ENCODE measurements around the gene ACP4. TPM values are rescaled to one million over a fixed set of nuclear protein-coding genes. Genes with fewer than 3 reads are reported as not detected.

The ACP4 gene
- total RNA-seq, 2 donors from 2014 or later, result not detected

DNA sequence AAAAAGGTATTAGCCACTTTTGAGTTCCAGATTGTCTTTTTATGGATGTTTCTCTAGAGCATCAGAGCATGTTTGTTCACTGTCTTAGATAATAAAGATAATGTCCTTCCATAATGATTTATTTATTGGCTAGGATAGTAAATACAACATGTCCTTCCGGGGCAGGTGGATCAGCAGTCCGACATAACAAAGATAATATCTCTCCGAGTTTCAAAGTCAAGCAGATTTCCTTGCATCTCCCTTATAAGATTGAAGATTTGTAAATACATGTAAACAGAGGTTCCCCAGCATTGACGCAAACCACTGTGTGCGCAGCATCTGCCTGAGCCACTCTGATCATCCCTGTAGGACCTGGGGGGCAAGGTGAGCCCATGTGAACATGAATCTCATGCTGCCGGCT lies 51.9 kb downstream of the ACP4 start:
- no peaks in the 10 kb centered on the region for H3K27me3 ChIP-seq
- no peak overlapping the region for H3K27ac ChIP-seq
- WGBS, 2 donors, result 57 to 61% methylated on average over 6 of the region's 6 CpGs

DNA sequence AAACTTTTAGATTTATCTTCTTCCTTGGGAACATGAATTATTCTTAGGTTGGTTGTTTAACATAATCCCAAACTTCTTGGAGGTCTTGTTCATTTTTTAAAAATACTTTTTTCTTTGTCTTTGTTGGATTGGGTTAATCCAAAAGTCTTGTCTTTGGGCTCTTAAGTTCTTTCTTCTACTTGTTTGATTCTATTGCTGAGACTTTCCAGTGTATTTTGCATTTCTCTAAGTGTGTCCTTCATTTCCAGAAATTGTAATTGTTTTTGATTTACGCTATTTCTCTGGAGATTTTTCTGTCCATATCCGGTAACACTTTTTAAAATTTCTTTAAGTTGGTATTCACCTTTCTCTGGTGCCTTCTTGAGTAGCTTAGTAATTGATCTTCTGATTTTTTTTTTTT lies 53.0 kb downstream of the ACP4 start:
- no peaks in the 10 kb centered on the region for H3K36me3 ChIP-seq (replicated peaks in 1 of 2; ENCODE audit: insufficient read depth in 1 of 2, low read depth in 2 of 2)
- intact Hi-C loops (cut with DNase I), result no loop called here
- ATAC-seq, result no peak
- H3K27me3 ChIP-seq, result no peaks in the 10 kb centered on the region
- DNase-seq, result no peak
- no peak overlapping the region for H3K4me3 ChIP-seq
- no peaks in the 10 kb centered on the region for H3K4me1 ChIP-seq
- no peak overlapping the region for H3K27ac ChIP-seq
- TF ChIP-seq CTCF (IDR thresholded peaks at IDR 0.05) (no peak), POLR2A (IDR thresholded peaks at IDR 0.05) (no peak)
- peaks cover 0 to 10% (median 0%) of the 10 kb centered on the region in 3 donors for H3K9me3 ChIP-seq
- WGBS, 2 donors, result 89 to 90% methylated on average over 2 of the region's 2 CpGs

More for the DNA sequence above, 51.9 kb downstream of the ACP4 start:
- no peak for ATAC-seq
- H3K36me3 ChIP-seq (replicated peaks in 1 of 2; ENCODE audit: insufficient read depth in 1 of 2, low read depth in 2 of 2), result no peaks in the 10 kb centered on the region
- intact Hi-C loops (cut with DNase I), result no loop called here
- no peaks in the 10 kb centered on the region for H3K4me1 ChIP-seq
- TF ChIP-seq CTCF (IDR thresholded peaks at IDR 0.05) (no peak), POLR2A (IDR thresholded peaks at IDR 0.05) (no peak)
- peaks cover 0 to 10% (median 0%) of the 10 kb centered on the region in 3 donors for H3K9me3 ChIP-seq
- H3K4me3 ChIP-seq, result no peak overlapping the region
- no peak for DNase-seq

GRCh38 chr19:50843701-50844221 lies 53.5 kb downstream of the ACP4 start:
- Histone ChIP-seq H3K9me3 (peaks cover 0 to 10% (median 0%) of the 10 kb centered on the region in 3 donors), H3K4me1 (no peaks in the 10 kb centered on the region), H3K27me3 (no peaks in the 10 kb centered on the region), H3K27ac (no peak overlapping the region), H3K4me3 (no peak overlapping the region), H3K36me3 (replicated peaks in 1 of 2; ENCODE audit: insufficient read depth in 1 of 2, low read depth in 2 of 2) (no peaks in the 10 kb centered on the region)
- no peak for ATAC-seq
- DNase-seq, result no peak
- intact Hi-C loops (cut with DNase I), result no loop called here
- 63 to 67% methylated on average over 6 to 7 of the region's 7 CpGs for WGBS, 2 donors
- TF ChIP-seq CTCF (IDR thresholded peaks at IDR 0.05), result no peak
- no peak for TF ChIP-seq POLR2A (IDR thresholded peaks at IDR 0.05)

DNA sequence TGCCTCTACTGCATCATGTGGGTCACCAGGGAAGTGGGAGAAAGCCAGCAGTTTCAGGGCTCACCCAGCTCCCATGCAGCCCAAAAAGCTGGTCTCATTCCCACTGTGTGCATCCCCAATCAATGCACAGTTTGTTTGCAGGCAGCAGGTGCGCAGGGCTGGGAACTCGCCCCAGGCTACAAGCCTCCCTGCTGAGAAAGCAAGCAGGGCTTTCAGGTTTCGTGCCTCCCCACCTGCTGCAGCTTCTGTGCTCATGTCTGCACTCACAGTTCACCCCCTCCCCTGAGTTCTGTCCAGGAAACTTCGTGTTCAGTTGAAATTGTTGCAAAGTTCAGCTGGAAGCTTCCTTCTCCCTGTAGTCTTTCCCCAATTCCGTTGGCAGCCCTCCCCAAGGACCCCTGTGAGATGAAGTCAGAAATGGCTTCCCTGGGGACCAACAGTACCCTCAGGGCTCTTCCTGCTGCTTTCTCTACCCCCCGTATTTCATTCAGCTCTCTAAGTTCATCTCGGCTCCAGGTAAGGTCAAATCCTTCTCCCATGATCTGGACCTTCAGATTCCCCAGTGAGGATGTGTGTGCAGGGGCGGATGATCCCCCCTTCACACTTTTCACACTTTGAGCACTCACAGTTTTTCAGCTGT lies 54.2 kb downstream of the ACP4 start:
- ATAC-seq (no peak), DNase-seq (no peak)
- Histone ChIP-seq H3K27me3 (no peaks in the 10 kb centered on the region), H3K4me1 (no peaks in the 10 kb centered on the region), H3K9me3 (peaks cover 0 to 10% (median 0%) of the 10 kb centered on the region in 3 donors), H3K36me3 (replicated peaks in 1 of 2; ENCODE audit: insufficient read depth in 1 of 2, low read depth in 2 of 2) (no peaks in the 10 kb centered on the region), H3K4me3 (no peak overlapping the region), H3K27ac (no peak overlapping the region)
- intact Hi-C loops (cut with DNase I), result no loop called here
- WGBS, 2 donors, result 62 to 80% methylated on average over 8 of the region's 8 CpGs
- TF ChIP-seq POLR2A (IDR thresholded peaks at IDR 0.05) (no peak), CTCF (IDR thresholded peaks at IDR 0.05) (no peak)

Small RNA genes lying within 50 kb of the gene (small RNA-seq; reads per million reads assigned to genes)
- 133 reads per million, percentile 97 among the genes with 10 or more reads in this experiment for gene SNORD88A
- gene SNORD88B, result not detected
- gene SNORD88C, result not detected

Other genes starting within 250 kb of the ACP4 start
- 10 to 100 TPM in 1 of 2 donors, under 1 TPM in 1; 0.26 to 10.5 TPM for gene LRRC4B, start 222.0 kb upstream of the ACP4 start, total RNA-seq
- under 1 TPM; 0.33 to 0.52 TPM for gene SYT3, start 150.5 kb upstream of the ACP4 start, total RNA-seq
- not detected for gene C19orf81, start 141.0 kb upstream of the ACP4 start, total RNA-seq
- gene SHANK1, start 70.6 kb upstream of the ACP4 start, total RNA-seq, result 1 to 10 TPM in 1 of 2 donors, under 1 TPM in 1; 0.26 to 2.3 TPM
- gene CLEC11A, start 67.1 kb upstream of the ACP4 start, total RNA-seq, result 10 to 100 TPM in 1 of 2 donors, 1 to 10 TPM in 1; 5.2 to 24.1 TPM
- gene GPR32, start 20.0 kb upstream of the ACP4 start, total RNA-seq, result not detected
- gene KLK1, start 33.4 kb downstream of the ACP4 start, total RNA-seq, result 100 to 1,000 TPM; 937 to 947 TPM
- gene KLK15, start 43.2 kb downstream of the ACP4 start, total RNA-seq, result not detected
- not detected for gene KLK3, start 64.5 kb downstream of the ACP4 start, total RNA-seq
- gene KLK2, start 83.0 kb downstream of the ACP4 start, total RNA-seq, result not detected
- gene KLK4, start 121.0 kb downstream of the ACP4 start, total RNA-seq, result not detected
- not detected for gene KLK5, start 162.6 kb downstream of the ACP4 start, total RNA-seq
- gene KLK6, start 179.2 kb downstream of the ACP4 start, total RNA-seq, result not detected
- 1 to 10 TPM in 1 of 2 donors, not detected in 1; 4.2 TPM for gene KLK7, start 193.5 kb downstream of the ACP4 start, total RNA-seq
- gene KLK8, start 211.2 kb downstream of the ACP4 start, total RNA-seq, result not detected
- gene KLK10, start 229.3 kb downstream of the ACP4 start, total RNA-seq, result not detected
- gene KLK11, start 236.2 kb downstream of the ACP4 start, total RNA-seq, result 10 to 100 TPM; 18.4 to 44.8 TPM
- not detected for gene KLK12, start 244.6 kb downstream of the ACP4 start, total RNA-seq